Measurements from ENCODE around the gene ALDOC. TPM values are rescaled to one million over a fixed set of nuclear protein-coding genes. Genes with fewer than 3 reads are reported as not detected.

Gene ALDOC
- total RNA-seq, 1 donor from 2014 or later: 3.2 TPM

GRCh38 chr17:28523876-28524275 is 52.8 kb downstream of the ALDOC start:
- H3K9me3 Mint-ChIP-seq (ENCODE audit: unreplicated experiment): no peaks in the 10 kb centered on the region
- TF ChIP-seq, protein P1, sequence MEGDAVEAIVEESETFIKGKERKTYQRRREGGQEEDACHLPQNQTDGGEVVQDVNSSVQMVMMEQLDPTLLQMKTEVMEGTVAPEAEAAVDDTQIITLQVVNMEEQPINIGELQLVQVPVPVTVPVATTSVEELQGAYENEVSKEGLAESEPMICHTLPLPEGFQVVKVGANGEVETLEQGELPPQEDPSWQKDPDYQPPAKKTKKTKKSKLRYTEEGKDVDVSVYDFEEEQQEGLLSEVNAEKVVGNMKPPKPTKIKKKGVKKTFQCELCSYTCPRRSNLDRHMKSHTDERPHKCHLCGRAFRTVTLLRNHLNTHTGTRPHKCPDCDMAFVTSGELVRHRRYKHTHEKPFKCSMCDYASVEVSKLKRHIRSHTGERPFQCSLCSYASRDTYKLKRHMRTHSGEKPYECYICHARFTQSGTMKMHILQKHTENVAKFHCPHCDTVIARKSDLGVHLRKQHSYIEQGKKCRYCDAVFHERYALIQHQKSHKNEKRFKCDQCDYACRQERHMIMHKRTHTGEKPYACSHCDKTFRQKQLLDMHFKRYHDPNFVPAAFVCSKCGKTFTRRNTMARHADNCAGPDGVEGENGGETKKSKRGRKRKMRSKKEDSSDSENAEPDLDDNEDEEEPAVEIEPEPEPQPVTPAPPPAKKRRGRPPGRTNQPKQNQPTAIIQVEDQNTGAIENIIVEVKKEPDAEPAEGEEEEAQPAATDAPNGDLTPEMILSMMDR (IDR thresholded peaks at IDR 0.05): no peak
- peaks cover 33% of the 10 kb centered on the region for H3K4me1 Mint-ChIP-seq (ENCODE audit: unreplicated experiment)
- no peak overlapping the region for H3K4me3 Mint-ChIP-seq (ENCODE audit: unreplicated experiment)
- H3K27me3 Mint-ChIP-seq (ENCODE audit: unreplicated experiment): peaks cover 2% of the 10 kb centered on the region
- no peak overlapping the region for H3K27ac Mint-ChIP-seq (ENCODE audit: unreplicated experiment)
- H3K36me3 Mint-ChIP-seq (ENCODE audit: unreplicated experiment): no peaks in the 10 kb centered on the region
- DNase-seq (ENCODE audit: extremely low spot score, unreplicated experiment): no peak

DNA sequence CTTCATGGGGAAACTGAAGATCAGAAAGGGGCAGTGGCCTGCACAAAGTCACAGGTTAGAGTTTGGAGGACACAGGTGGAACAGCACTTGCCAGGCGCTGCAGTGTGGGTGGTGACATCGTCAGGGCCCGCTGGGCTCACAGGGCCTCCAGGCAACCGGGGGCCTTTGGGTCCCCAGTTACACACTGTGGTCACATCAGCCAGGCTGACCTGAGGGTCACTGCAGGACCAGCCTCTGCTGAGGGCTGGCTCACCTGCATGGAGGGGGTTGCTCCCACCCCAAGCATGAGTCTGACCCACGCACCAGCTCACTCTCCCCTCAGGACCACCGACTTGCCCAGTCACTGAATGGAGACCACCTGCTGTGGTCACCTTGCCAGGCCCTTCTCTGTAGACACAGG is 53.5 kb downstream of the ALDOC start:
- Mint-ChIP-seq H3K9me3 (ENCODE audit: unreplicated experiment) (no peaks in the 10 kb centered on the region), H3K27ac (ENCODE audit: unreplicated experiment) (no peak overlapping the region)

More for the DNA sequence above, 53.5 kb downstream of the ALDOC start:
- TF ChIP-seq, protein P1 (IDR thresholded peaks at IDR 0.05): no peak
- Mint-ChIP-seq H3K4me3 (ENCODE audit: unreplicated experiment) (no peak overlapping the region), H3K4me1 (ENCODE audit: unreplicated experiment) (peaks cover 30% of the 10 kb centered on the region), H3K27me3 (ENCODE audit: unreplicated experiment) (peaks cover 6% of the 10 kb centered on the region), H3K36me3 (ENCODE audit: unreplicated experiment) (no peaks in the 10 kb centered on the region)
- no peak for DNase-seq (ENCODE audit: extremely low spot score, unreplicated experiment)

Other genes with a start within 250 kb of the ALDOC start
- gene IFT20, start 241.4 kb downstream of the ALDOC start, total RNA-seq: 55.3 and 61.9 TPM in 2 replicates
- gene TNFAIP1, start 241.1 kb downstream of the ALDOC start, total RNA-seq: 57.0 and 59.2 TPM in 2 replicates
- gene POLDIP2, start 219.4 kb downstream of the ALDOC start, total RNA-seq: 79.8 and 80.2 TPM in 2 replicates
- not detected in 2 replicates for gene SEBOX, start 211.7 kb downstream of the ALDOC start, total RNA-seq
- 0.70 and 0.97 TPM in 2 replicates for gene VTN, start 206.6 kb downstream of the ALDOC start, total RNA-seq
- 27.8 and 31.7 TPM in 2 replicates for gene SARM1, start 205.2 kb downstream of the ALDOC start, total RNA-seq
- 5.5 and 5.9 TPM in 2 replicates for gene SLC46A1, start 170.7 kb downstream of the ALDOC start, total RNA-seq
- gene SLC13A2, start 103.3 kb downstream of the ALDOC start, total RNA-seq: not detected in 2 replicates
- gene FOXN1, start 70.5 kb downstream of the ALDOC start, total RNA-seq: not detected in 2 replicates
- gene UNC119, start 24.3 kb downstream of the ALDOC start, total RNA-seq: 26.0 and 34.9 TPM in 2 replicates
- gene PIGS, start 5.4 kb downstream of the ALDOC start, total RNA-seq: 80.0 and 84.3 TPM in 2 replicates
- gene SPAG5, start 22.1 kb upstream of the ALDOC start, total RNA-seq: 15.2 and 15.6 TPM in 2 replicates
- 7.9 and 10.3 TPM in 2 replicates for gene RSKR, start 37.3 kb upstream of the ALDOC start, total RNA-seq
- gene BLTP2, start 68.3 kb upstream of the ALDOC start, total RNA-seq: 159 and 173 TPM in 2 replicates
- gene SDF2, start 85.0 kb upstream of the ALDOC start, total RNA-seq: 71.0 and 73.0 TPM in 2 replicates
- gene SUPT6H, start 85.3 kb upstream of the ALDOC start, total RNA-seq: 91.2 and 92.0 TPM in 2 replicates
- gene PROCA1, start 135.0 kb upstream of the ALDOC start, total RNA-seq: 2.1 and 3.0 TPM in 2 replicates
- gene RAB34, start 141.0 kb upstream of the ALDOC start, total RNA-seq: 153 TPM in 2 replicates
- gene RPL23A, start 143.1 kb upstream of the ALDOC start, total RNA-seq: 1,390 and 1,395 TPM in 2 replicates
- 3.8 and 5.8 TPM in 2 replicates for gene TLCD1, start 149.3 kb upstream of the ALDOC start, total RNA-seq
- gene NEK8, start 151.9 kb upstream of the ALDOC start, total RNA-seq: 8.5 and 9.9 TPM in 2 replicates
- gene TRAF4, start 167.1 kb upstream of the ALDOC start, total RNA-seq: 76.1 and 95.5 TPM in 2 replicates